ENCODE data around the gene ZNF280C.
"Not testable (repeated sequence)": the region's sequence is repeated elsewhere in the genome, so short reads cannot be mapped to it uniquely, and the experiment has no call there.

Gene ZNF280C

DNA sequence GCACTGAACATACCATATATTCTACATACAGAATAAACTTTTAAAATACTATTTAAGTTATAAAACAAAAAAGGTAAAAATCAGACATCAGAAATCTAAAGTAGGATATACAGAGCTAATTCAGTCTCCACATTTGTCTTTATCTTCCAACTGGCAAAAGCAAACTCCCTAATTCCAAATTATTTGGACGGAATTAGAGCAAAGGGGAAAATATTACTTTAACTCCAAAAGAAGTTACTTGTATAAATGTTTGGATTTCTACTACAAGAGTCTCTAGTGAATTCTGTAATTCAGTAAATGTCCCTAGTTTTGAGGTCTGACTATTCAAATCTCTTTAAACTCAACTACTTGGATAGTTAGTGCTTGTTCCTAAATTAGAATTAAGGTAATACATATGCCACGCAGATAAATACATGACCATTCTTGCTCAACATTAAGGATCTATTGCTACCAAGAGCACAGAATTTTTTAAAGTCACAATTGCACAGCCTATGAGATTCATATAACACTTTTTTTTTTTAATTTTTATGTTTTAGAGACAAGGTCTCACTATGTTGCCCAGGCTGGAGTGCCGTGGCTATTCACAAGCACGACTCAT is 7.3 kb downstream of the ZNF280C start:
- DNase-seq = no peak

DNA sequence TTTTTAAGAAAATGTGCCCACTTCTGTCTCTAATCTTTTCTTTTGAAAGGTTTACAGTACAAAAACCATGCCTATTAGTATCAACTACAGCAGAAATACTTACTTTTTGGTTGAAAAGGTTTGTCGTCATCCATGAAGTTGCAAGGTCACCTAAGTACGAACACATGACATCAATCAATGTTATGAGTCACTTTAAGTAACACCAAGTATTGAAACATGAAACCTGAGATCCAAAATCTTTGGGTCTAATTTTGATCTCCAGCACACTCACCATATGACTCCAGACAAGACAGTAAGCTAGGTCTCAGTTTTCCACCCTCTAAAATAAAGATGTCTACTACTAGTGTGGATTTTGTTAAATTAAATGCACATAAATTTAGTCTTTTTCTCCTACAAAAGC is 8.4 kb downstream of the ZNF280C start:
- DNase-seq = no peak

DNA sequence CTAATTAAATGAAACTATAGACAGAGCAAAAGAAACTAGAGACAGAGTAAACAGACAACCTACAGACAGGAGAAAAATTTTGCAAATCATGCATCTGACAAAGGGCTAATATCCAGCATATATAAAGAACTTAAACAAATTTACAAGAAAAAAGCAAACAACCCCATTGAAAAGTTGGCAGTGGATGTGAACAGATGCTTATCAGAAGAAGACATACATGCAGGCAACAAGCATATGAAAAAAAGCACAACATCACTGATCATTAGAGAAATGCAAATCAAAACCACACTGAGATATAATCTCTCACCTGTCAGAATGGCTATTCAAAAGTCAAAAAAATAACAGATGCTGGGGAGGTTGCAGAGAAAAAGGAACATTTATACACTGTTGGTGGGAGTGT is 14.8 kb downstream of the ZNF280C start:
- no peak for DNase-seq

DNA sequence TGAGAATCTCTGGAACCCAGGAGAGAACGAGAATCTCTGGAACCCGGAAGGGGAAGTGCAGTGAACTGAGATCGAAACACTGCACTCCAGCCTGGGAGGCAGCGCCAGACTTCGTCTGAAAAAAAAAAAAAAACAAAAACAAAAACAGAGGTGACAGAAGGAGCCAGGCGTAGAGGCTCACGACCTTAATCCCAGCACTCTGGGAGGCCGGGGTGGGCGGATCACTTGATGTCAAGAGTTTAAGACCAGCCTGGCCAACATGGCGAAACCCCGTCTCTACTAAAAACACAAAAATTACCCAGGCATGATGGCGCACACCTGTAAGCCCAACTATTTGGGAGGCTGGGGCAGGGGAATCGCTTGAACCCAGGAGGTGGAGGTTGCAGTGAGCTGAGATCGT is 17.0 kb downstream of the ZNF280C start:
- no peak for DNase-seq

GRCh38 chrX:130247996-130248395 is 20.7 kb downstream of the ZNF280C start:
- DNase-seq = no peak

DNA sequence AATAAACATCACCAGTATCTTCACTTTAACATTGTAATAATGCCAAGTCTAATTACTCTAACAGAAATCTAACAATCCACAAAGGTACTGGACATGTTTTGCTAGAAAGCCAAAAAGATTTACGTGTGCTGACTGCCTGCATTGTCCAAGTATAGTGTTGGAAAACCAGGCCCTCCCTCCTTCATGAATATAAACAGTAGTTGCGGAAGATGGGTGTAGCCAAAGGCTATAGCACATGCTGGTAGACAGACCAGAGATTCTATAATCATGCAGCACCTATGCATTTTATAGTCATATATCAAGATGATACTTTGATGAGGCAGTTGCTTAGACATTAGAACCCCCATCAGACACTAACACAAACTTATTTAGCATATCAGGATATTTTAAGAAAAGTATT is 22.6 kb downstream of the ZNF280C start:
- no peak for DNase-seq

GRCh38 chrX:130245441-130245840 is 23.3 kb downstream of the ZNF280C start:
- no peak for DNase-seq

- DNase-seq = not testable (repeated sequence)
Measured at GRCh38 chrX:130231184-130231583, 37.5 kb downstream of the ZNF280C start.

- no peak for DNase-seq
Measured at GRCh38 chrX:130228871-130229270, 39.8 kb downstream of the ZNF280C start.

- no peak for DNase-seq
Measured at GRCh38 chrX:130224810-130225209, 43.9 kb downstream of the ZNF280C start.

- no peak for DNase-seq
Measured at GRCh38 chrX:130216320-130216719, 52.4 kb downstream of the ZNF280C start.

GRCh38 chrX:130213376-130213775 is 55.3 kb downstream of the ZNF280C start:
- no peak for DNase-seq

- no peak for DNase-seq
Measured at GRCh38 chrX:130212371-130212770, 56.3 kb downstream of the ZNF280C start.

- DNase-seq = no peak
Measured at GRCh38 chrX:130211415-130212186, 57.1 kb downstream of the ZNF280C start.

DNA sequence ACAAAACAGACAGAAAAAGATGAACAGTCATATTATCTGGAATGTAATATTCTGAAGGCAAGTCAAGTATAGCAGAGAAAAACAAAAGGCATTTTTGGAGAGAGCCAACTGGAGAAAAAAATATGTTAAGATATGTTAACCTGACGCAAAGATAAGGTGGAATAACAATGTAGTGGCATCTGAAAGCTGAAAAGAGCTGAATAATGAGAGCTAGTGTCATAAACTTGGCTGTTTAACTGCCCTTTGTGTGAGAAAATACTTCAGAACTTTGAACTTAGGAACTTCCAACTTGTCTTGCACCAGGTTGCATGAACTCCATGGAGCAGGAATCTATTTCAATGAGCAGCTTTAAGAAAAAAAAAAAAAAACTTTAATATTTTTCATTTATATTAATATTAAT is 64.1 kb downstream of the ZNF280C start:
- DNase-seq = no peak

DNA sequence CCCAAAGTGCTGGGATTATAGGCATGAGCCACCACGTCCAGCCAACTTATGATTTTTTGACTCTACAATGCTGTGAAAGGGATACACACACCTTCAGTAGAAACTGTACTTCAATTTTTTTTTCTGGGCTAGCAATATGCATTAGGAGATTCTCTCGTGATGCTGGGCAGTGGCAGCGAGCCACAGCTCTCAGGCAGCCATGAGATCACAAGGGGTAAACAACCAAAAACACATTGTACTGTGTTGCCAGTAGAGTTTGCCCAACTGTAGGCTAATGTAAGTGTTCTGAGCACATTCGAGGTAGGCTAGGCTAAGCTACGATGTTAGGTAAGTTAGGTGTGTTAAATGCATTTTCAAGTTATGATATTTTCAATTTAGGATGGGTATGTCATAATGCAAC is 71.2 kb downstream of the ZNF280C start:
- DNase-seq = no peak

DNA sequence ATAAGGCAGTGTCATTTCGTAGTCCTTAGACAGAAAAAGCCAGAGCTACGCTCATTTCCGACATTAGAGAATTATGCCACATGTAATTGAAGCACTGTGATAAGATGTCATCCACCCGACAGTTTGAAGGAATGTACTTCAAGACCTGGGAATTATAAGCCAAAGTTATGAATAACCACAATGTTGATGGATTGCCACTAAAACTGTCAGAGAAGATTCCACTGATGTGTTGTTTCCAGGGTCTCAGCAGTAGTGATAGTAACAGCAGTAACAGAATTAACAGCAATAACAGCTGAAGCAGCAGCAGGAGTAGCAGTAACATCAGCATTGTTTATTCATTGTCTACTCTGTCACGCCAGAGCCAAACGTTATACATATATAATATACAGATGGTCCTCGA is 72.2 kb downstream of the ZNF280C start:
- no peak for DNase-seq

GRCh38 chrX:130190801-130191200 is 77.9 kb downstream of the ZNF280C start:
- no peak for DNase-seq

DNA sequence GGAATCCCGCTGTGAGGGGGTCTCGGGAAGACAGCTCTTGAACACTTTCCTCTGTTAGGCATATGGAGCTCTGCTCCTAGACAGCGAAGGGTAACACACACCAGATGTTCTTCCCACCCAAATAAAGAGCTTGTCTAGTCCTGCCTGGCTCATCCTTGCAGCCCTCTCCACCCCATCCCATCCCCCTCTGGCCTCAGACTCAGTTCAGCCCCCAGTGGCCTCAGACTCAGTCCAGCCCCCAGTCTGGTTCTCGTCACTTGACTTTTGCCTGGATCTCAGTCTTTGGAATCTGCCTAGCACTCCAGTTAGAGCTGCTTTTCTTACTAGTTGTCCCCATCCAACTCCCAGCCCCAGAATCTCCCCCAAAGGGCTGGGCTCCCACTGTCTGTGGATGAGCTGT is 82.0 kb downstream of the ZNF280C start:
- DNase-seq = no peak

DNA sequence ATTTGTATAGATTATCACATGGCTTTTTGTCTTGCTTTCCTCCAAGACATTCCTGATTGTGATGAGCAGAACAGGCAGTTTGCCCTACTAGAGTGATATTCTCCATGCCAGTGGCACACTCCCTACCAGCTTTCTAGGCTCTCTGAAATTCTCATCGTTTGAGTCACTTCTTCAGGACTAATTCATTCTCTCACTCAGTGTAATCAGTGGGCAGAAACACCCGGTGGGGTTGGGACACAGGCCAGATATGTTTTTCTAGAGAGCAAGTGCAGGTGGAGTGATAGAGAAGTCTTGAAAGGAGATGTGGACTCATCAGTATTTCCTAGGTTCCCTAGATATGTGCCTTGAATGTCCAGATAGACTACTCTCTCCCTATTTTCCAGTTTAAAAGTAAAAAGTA is 83.8 kb downstream of the ZNF280C start:
- no peak for DNase-seq

DNA sequence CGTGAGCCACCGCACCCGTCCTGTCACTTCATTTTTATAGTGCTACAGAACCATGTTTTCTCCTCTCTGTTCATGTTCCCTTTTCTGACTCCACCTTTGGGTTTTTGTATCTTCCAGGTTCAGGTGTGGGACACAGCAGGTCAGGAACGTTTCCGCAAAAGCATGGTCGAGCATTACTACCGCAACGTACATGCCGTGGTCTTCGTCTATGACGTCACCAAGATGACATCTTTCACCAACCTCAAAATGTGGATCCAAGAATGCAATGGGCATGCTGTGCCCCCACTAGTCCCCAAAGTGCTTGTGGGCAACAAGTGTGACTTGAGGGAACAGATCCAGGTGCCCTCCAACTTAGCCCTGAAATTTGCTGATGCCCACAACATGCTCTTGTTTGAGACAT is 84.5 kb downstream of the ZNF280C start:
- DNase-seq = no peak

- no peak for DNase-seq
Measured at GRCh38 chrX:130179579-130180215, 89.0 kb downstream of the ZNF280C start.

DNA sequence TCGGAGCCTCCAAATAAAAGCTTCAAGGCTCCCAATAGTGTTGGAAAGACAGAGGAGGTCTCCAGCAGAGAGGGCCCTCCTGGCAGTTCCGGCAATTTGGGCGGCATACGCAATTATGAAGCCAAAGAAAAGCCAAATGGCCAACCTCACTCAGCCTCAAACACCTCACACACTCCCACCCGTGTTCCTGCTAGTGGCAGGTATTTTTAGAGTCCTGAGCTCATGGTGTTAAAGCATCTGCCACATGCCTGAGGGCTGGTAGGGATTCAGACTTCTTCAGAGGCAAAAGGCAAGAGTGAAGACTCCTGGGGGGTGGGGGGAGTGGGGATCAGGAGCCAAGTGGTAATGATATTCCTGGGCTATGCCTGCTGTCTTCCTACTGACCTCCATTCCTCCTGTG is 89.5 kb downstream of the ZNF280C start:
- DNase-seq = no peak

GRCh38 chrX:130176942-130177341 is 91.8 kb downstream of the ZNF280C start:
- DNase-seq = no peak
